Measurements from ENCODE around the gene UGT1A4. TPM values are rescaled to one million over a fixed set of nuclear protein-coding genes. Genes with fewer than 3 reads are reported as not detected.

UGT1A4 gene
- total RNA-seq, 2 donors from 2014 or later = not detected

DNA sequence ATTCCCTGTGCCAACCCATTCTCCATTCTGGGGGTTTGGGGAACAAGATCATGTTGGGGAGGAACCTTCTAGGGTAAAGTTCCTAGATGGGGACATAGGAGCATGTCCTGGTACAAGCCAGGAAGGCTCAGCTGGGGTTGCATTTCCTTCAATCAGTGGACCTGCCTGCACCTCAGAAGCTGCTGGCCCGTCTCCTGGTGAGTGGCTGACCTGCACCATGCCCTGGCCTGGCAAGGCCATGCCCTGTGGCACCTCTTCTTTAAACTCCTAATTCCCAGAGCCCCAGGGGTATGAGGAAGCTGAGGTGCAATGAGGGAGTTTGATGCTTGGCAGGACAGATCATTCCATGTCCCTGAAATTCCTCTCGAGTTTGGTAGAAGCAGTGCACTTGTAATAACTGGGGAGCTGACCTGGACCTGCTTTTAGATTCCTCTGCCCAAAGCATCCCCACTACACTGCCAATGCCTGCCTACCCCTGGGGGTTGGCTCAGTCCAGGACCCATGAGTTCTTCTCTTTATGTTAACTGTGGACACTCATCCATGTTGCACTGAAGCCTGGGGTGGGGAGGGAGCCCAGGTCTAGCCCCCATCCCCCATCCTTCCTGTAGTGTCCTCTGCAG, 84.9 kb downstream of the UGT1A4 start:
- no peak for DNase-seq
- Mint-ChIP-seq H3K36me3 (ENCODE audit: insufficient read depth in 2 of 2) (no peaks in the 10 kb centered on the region), H3K9me3 (peaks cover 0 to 4% of the 10 kb centered on the region in 2 donors)

DNA sequence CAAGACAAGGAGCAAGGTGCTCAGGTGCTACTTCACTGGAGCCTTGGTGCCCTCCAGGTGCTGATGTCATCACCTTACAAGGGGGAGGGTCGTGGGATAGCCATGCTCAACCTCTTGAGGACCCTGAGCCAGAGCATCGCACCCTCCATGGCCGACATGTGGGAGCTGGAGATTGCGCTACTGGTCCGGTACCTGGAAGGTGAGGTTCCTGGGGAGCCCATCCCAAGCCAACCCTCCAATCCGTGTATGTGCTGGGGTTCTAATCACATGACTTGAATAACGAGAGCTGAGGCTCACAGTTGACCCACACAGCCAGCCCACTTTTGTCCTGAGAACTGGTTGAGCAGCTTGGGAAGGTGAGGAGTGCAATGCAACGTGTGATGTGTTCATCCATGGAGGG, 85.5 kb downstream of the UGT1A4 start:
- no peaks in the 10 kb centered on the region for H3K4me1 Mint-ChIP-seq (ENCODE audit: low read depth)
- H3K4me3 Mint-ChIP-seq = no peak overlapping the region
- H3K36me3 Mint-ChIP-seq (ENCODE audit: insufficient read depth in 2 of 2) = no peaks in the 10 kb centered on the region
- ATAC-seq (replicated peaks in 1 of 2) = no peak
- H3K27ac Mint-ChIP-seq = no peak overlapping the region
- peaks cover 17% of the 10 kb centered on the region for H3K27me3 Mint-ChIP-seq (ENCODE audit: low read depth)
- DNase-seq = no peak
- H3K9me3 Mint-ChIP-seq = peaks cover 0 to 4% of the 10 kb centered on the region in 2 donors

More for the DNA sequence above, 84.9 kb downstream of the UGT1A4 start:
- Mint-ChIP-seq H3K4me3 (no peak overlapping the region), H3K27me3 (ENCODE audit: low read depth) (peaks cover 17% of the 10 kb centered on the region), H3K4me1 (ENCODE audit: low read depth) (no peaks in the 10 kb centered on the region), H3K27ac (no peak overlapping the region)
- no peak for ATAC-seq (replicated peaks in 1 of 2)

DNA sequence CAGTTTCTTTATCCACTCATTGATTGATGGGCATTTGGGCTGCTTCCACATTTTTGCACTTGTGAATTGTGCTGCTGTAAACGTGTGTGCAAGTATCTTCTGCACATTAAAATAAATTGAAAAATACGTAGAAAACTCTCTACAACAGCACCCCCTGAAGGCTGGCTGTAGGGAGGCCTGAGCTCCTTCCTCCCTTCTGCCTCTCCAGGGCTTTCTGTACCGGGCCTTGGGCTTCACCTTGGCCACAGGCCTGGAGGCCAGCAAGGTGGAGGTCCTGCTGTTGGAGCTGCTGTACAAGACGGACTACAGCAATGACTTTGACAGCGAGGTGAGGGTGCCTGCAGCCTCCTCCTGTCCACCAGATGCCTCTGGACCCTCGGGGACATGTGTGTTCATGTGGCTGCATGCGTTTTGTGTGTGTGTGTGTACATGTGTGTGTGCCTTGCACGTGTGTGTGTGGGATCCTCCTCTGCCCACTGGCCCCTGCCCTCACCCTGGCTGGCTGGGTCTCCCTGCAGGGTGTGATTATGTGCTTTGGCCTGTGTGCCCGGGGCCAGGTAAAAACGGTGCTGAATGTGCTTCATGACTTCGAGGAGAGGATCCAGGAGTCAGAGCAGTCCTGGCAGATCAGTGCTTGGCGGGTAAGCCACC, 88.8 kb downstream of the UGT1A4 start:
- H3K27me3 Mint-ChIP-seq (ENCODE audit: low read depth) = peaks cover 16% of the 10 kb centered on the region
- H3K9me3 Mint-ChIP-seq = no peaks in the 10 kb centered on the region
- DNase-seq = no peak
- H3K4me1 Mint-ChIP-seq (ENCODE audit: low read depth) = no peaks in the 10 kb centered on the region
- H3K36me3 Mint-ChIP-seq (ENCODE audit: insufficient read depth in 2 of 2) = no peaks in the 10 kb centered on the region
- no peak overlapping the region for H3K27ac Mint-ChIP-seq
- no peak for ATAC-seq (replicated peaks in 1 of 2)
- H3K4me3 Mint-ChIP-seq = no peak overlapping the region

DNA sequence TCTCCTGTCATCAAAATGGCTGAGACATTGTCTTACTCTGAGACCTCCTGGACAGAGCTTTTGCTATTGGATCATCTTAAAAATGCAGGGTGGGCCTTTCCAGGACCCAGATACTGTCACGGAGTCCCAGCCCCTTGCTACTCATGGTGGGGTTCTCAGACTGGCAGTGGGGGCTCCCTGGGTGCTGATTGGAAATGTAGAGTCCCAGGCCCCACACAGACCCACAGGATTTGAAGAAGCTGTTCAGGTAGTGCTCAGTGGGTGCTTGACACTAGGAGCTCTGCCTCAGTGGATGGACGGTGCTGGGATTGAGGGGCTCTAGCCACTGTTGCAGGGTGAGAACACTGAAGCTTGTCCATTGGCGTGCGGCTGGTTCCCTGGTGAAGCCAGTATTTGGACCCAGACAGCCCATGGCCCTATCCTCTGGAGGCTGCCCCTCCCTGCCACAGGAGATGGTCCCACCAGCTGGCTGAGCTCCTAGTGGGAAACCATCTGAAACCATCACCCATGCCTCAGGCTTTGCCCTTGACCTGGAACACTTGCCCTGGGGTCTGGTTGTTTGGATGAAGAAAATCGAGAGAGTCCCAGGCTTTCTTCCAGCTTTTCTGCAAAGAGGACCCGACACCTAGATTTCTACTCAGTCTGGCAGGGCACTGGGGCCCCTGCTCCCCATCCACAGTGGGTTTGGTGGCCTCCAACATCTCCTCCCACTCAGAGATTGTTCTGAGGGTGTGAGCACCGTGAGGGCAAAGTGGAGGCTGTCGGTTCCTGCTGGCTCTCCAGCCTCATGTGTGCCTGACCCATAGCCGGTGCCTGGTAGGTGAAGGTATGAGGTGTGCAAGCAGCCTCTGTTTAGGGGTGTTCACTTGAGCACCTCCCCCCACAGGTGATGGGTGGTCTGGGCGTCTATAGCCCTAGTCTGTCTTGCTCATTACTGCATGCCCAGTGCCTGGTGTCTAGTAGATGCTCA, 89.7 kb downstream of the UGT1A4 start:
- Mint-ChIP-seq H3K27me3 (ENCODE audit: low read depth) (peaks cover 8% of the 10 kb centered on the region), H3K4me3 (no peak overlapping the region), H3K36me3 (ENCODE audit: insufficient read depth in 2 of 2) (no peaks in the 10 kb centered on the region), H3K4me1 (ENCODE audit: low read depth) (no peaks in the 10 kb centered on the region), H3K27ac (no peak overlapping the region), H3K9me3 (no peaks in the 10 kb centered on the region)
- DNase-seq = no peak
- ATAC-seq (replicated peaks in 1 of 2) = no peak

DNA sequence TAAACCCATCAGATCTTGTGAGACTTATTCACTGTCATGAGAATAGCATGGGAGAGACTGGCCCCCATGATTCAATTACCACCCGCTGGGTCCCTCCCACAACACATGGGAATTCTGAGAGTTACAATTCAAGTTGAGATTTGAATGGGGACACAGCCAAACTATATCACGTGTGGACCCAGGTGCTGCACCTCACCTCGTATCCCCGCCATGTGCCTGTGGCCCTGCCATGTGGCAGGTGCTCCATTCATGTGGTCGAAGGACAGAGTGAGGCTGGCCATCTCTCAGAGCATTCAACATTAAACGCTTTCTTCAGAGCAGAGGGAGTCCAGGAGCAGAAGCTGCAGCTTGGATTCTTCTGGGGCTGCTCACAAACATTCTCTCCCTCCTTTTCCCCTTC, 91.8 kb downstream of the UGT1A4 start:
- no peak overlapping the region for H3K4me3 Mint-ChIP-seq
- no peak for DNase-seq
- H3K36me3 Mint-ChIP-seq (ENCODE audit: insufficient read depth in 2 of 2) = no peaks in the 10 kb centered on the region
- H3K9me3 Mint-ChIP-seq = no peaks in the 10 kb centered on the region
- ATAC-seq (replicated peaks in 1 of 2) = no peak
- peaks cover 4% of the 10 kb centered on the region for H3K27me3 Mint-ChIP-seq (ENCODE audit: low read depth)
- no peaks in the 10 kb centered on the region for H3K4me1 Mint-ChIP-seq (ENCODE audit: low read depth)
- no peak overlapping the region for H3K27ac Mint-ChIP-seq

DNA sequence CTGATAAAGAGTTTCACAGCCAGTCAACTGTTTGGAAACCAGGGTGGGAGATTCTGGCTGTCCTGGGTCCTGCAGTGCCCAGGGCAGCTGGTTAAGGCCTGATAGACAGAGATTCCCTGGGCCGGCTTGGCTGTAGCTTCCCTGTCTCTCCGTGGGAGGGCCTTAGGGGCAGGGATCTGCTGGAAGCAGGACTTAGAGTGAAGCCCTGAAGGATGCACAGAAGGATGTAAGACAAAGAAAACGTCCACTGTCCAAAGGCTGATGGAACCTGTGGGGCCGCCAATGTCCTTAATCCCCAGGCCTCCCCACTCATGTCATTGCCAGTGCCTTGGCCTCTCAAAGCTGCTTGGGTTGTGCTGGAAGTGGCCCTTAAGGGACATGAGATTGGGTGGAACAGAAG, 92.6 kb downstream of the UGT1A4 start:
- Mint-ChIP-seq H3K27ac (no peak overlapping the region), H3K9me3 (no peaks in the 10 kb centered on the region), H3K27me3 (ENCODE audit: low read depth) (peaks cover 10% of the 10 kb centered on the region), H3K36me3 (ENCODE audit: insufficient read depth in 2 of 2) (no peaks in the 10 kb centered on the region), H3K4me3 (no peak overlapping the region), H3K4me1 (ENCODE audit: low read depth) (no peaks in the 10 kb centered on the region)
- no peak for ATAC-seq (replicated peaks in 1 of 2)
- no peak for DNase-seq

DNA sequence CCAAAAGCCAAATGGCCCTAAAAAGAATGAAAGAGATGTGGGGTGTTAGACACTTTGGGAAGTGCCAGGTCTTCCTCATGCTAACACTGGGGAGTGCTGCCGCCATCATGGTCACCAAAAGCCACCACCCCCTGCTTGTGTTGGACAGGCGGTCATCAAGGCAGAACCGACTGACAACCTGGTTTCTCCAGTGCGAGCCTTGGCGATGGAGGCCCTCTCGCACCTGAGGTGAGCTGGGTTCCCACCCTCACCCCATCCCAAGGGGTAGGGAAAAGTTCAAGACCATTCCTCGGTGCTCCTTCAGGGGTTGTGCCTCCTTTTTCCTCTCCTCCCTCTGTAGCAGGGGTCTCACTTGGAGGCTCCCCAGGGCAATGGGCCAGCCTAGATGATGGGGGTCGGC, 93.2 kb downstream of the UGT1A4 start:
- Mint-ChIP-seq H3K36me3 (ENCODE audit: insufficient read depth in 2 of 2) (no peaks in the 10 kb centered on the region), H3K4me1 (ENCODE audit: low read depth) (no peaks in the 10 kb centered on the region), H3K27ac (no peak overlapping the region), H3K4me3 (no peak overlapping the region), H3K9me3 (no peaks in the 10 kb centered on the region), H3K27me3 (ENCODE audit: low read depth) (peaks cover 10% of the 10 kb centered on the region)
- ATAC-seq (replicated peaks in 1 of 2) (no peak), DNase-seq (no peak)

DNA sequence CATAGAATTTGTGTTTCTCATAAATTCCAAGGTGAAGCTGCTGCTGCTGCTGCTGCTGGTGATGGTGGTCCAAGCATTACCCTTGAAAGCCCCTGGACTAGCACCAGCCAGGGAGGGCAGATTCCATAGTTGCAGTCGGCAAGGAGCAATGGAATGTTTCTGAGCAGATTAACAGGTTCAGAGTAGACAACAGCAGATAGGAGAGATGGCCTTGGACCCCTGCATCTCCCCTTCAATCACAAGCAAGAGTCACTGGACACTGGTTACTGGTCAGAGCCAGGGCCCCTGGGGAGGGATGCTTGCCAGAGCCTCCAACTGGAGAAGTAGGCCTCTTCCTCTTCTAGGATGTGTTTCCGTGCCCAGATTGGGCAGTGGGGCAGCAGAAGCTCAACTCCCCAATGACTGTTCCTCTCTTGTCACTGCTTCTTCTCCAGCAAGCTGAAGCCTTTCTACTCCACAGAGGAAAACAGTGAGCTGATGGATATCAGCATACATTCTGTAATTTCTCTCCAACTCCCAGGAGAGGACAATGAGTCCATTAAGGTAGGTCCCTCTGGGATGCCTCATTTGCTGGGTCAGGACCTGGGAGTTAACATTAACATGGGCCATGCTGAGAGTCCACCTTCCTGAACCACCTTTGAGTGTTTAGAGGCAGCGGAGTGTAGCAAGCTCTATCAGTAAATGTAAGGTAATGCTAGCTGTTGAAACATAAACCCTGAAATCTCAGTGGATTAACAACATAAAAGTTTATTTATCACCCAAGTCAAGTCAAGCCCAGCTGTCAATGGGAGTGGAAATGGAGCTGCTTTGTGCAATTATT, 94.9 kb downstream of the UGT1A4 start:
- H3K4me3 Mint-ChIP-seq = no peak overlapping the region
- no peak for ATAC-seq (replicated peaks in 1 of 2)
- no peak overlapping the region for H3K27ac Mint-ChIP-seq
- H3K36me3 Mint-ChIP-seq (ENCODE audit: insufficient read depth in 2 of 2) = no peaks in the 10 kb centered on the region
- no peaks in the 10 kb centered on the region for H3K9me3 Mint-ChIP-seq
- no peak for DNase-seq
- H3K27me3 Mint-ChIP-seq (ENCODE audit: low read depth) = peaks cover 10% of the 10 kb centered on the region
- no peaks in the 10 kb centered on the region for H3K4me1 Mint-ChIP-seq (ENCODE audit: low read depth)

DNA sequence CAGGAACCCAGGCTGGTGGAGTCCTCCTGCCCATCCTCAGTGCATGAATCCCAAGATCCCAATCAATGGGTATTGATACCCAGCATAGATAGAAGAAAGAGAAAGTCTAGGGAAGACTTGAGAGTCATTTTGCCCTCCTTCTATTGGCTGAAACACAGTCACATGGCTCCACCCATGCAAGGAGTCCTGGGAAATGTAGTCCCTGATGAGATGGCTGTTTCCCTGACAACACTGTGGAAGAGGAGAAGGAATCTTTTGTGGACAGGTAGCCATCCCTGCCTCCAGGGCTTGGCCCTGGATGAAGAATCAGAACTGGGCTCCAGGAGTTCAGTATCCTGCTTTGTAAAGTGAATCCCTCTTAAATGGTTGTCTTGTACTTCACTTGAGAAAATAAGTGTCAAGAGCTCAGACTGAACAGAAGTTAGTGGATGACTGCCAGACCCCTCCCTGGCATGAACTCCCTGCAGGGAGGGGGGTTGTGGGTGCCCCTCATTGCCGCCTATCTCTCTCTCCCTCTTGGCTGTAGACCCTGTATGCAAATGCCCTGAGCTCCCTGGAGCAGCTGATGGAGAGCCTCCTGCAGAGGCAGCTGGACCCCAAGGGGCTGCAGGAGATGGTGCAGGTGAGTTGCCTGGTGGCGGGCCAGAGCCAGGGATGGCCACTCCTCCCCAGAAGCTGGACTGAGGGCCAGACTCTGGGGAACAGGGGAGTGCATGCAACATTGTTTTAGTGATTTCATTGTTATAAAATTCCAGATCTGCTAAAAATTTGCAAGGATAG, 95.7 kb downstream of the UGT1A4 start:
- no peak for ATAC-seq (replicated peaks in 1 of 2)
- no peak for DNase-seq
- no peaks in the 10 kb centered on the region for H3K4me1 Mint-ChIP-seq (ENCODE audit: low read depth)
- H3K4me3 Mint-ChIP-seq = no peak overlapping the region
- H3K27me3 Mint-ChIP-seq (ENCODE audit: low read depth) = peaks cover 10% of the 10 kb centered on the region
- no peaks in the 10 kb centered on the region for H3K36me3 Mint-ChIP-seq (ENCODE audit: insufficient read depth in 2 of 2)
- H3K9me3 Mint-ChIP-seq = no peaks in the 10 kb centered on the region
- H3K27ac Mint-ChIP-seq = no peak overlapping the region

DNA sequence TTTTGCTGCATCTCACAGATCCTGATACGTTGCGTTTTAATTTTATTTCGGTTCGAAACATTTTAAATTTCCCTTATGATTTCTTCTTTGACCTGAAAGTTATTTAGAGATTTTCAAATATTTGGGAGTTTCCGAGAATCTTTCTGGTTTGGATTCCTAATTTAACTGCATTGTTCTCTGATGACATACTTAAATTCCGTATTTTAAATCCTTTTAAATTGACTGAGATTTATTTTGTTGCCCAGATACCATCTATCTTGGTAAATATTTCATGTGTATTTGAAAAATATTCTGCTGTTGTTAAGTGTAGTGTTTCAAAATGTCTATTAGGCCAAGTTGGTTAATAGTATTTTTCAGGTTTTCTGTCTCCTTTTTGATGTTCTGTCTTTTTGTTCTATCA, 97.3 kb downstream of the UGT1A4 start:
- no peaks in the 10 kb centered on the region for H3K36me3 Mint-ChIP-seq (ENCODE audit: insufficient read depth in 2 of 2)
- H3K27me3 Mint-ChIP-seq (ENCODE audit: low read depth) = peaks cover 10% of the 10 kb centered on the region
- no peaks in the 10 kb centered on the region for H3K9me3 Mint-ChIP-seq
- DNase-seq = no peak
- H3K27ac Mint-ChIP-seq = no peak overlapping the region
- no peaks in the 10 kb centered on the region for H3K4me1 Mint-ChIP-seq (ENCODE audit: low read depth)
- ATAC-seq (replicated peaks in 1 of 2) = no peak
- H3K4me3 Mint-ChIP-seq = no peak overlapping the region

DNA sequence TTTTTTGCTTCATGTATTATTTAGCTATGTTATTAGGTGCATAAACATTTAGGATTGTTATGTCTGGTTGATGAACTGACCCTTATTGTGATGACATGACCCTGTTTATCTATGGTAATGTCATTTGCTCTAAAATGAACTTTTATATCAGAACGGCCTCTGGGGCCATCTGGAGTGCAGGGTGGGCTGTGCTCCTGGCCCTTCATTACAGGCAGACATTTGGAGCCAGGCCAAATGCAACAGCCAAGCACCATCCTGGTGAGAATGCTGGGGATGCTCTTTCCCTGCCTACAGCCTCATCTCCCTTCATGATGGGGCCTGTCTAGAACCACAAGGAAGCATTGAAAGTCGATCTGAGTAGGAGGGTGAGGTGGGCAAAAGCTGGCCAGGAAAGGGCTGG, 97.8 kb downstream of the UGT1A4 start:
- no peak overlapping the region for H3K4me3 Mint-ChIP-seq
- H3K36me3 Mint-ChIP-seq (ENCODE audit: insufficient read depth in 2 of 2) = no peaks in the 10 kb centered on the region
- peaks cover 10% of the 10 kb centered on the region for H3K27me3 Mint-ChIP-seq (ENCODE audit: low read depth)
- H3K27ac Mint-ChIP-seq = no peak overlapping the region
- no peaks in the 10 kb centered on the region for H3K9me3 Mint-ChIP-seq
- DNase-seq = no peak
- no peak for ATAC-seq (replicated peaks in 1 of 2)
- no peaks in the 10 kb centered on the region for H3K4me1 Mint-ChIP-seq (ENCODE audit: low read depth)

DNA sequence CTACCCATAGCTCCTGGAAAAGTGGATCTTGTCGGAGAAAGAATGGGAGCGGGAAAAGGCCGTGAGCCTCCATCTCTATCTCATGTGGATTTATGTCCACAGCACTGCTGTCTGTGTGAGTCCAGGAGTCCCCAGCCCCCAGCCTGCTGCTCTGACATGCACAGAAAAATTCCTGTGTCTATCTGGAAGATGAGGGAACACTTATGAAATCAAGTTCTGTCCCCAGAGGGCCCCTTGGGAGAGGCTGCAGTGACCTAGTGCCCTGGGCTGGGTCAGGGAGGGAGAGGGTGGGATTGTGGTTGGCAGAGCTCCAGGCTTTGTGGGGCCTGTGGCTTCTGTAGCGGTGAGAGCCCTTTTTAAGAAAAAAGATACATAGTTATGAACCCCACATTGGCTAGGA, 98.2 kb downstream of the UGT1A4 start:
- Mint-ChIP-seq H3K27ac (no peak overlapping the region), H3K36me3 (ENCODE audit: insufficient read depth in 2 of 2) (no peaks in the 10 kb centered on the region), H3K9me3 (no peaks in the 10 kb centered on the region), H3K27me3 (ENCODE audit: low read depth) (peaks cover 10% of the 10 kb centered on the region), H3K4me3 (no peak overlapping the region), H3K4me1 (ENCODE audit: low read depth) (no peaks in the 10 kb centered on the region)
- ATAC-seq (replicated peaks in 1 of 2) (no peak), DNase-seq (no peak)

All from activated T-cell treated with anti-CD3 and anti-CD28 coated beads, Interleukin-2, amount 50 U/mL, for 72 hours (primary cell).